Cardiac fibroblast (primary cell): ENCODE measurements around the gene PLEKHG3.

Experiments
- DNase-seq, 2 donors: peaks; one replicate each; pipeline versions ENCODE4 v3.0.0 to v3.0.0-alpha.2; 2010; ENCODE audit warnings: low read depth in 2 of 2
- H3K4me3 ChIP-seq, 2 donors: replicated peaks in 1 of 2; 1 replicate in 1 of 2; 2 replicates in 1 of 2; pipeline ENCODE4 v1.5.1; 2011; ENCODE audit warnings: low read depth in 2 of 2, low read length in 2 of 2, mild to moderate bottlenecking in 2 of 2, moderate library complexity in 1 of 2
- TF ChIP-seq, protein P1 (sequence below): IDR thresholded peaks from one replicate; pipeline ENCODE4 v1.5.1; 2011; ENCODE audit warnings: low read depth, mild to moderate bottlenecking, low read length, inconsistent platforms

The PLEKHG3 gene

DNA sequence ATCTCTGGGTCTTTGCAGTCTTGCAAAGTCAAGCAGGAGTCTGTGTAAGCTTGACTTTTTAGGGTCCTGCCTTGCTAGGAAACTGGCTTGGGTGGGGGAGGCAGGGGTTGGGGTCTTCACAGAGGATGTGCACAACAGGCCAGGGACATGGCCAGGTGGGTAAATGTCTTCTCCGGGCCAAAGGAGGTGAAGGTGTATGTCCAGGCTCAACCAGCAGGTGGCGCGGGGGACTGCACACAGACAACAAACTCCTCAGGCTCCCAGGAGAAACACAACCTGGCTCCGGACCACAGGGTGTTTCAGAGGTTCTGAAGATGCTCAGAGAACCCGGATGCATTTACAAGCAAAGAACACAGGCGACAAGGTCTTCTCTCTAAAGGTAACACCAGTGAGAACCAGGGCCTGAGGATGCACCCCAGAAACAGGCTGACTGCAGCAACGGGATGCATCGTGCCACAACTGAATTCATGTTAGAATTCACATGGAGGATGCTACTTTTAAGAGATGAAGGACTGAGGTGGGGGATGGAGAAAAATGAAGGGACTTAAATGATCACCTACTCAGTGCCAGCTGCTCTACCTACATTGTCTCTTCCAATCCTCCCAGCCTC lies 56.0 kb downstream of the PLEKHG3 start:
- peak; percentile 52 to 61 for DNase-seq
- H3K4me3 ChIP-seq = no peak overlapping the region
- TF ChIP-seq, protein P1, sequence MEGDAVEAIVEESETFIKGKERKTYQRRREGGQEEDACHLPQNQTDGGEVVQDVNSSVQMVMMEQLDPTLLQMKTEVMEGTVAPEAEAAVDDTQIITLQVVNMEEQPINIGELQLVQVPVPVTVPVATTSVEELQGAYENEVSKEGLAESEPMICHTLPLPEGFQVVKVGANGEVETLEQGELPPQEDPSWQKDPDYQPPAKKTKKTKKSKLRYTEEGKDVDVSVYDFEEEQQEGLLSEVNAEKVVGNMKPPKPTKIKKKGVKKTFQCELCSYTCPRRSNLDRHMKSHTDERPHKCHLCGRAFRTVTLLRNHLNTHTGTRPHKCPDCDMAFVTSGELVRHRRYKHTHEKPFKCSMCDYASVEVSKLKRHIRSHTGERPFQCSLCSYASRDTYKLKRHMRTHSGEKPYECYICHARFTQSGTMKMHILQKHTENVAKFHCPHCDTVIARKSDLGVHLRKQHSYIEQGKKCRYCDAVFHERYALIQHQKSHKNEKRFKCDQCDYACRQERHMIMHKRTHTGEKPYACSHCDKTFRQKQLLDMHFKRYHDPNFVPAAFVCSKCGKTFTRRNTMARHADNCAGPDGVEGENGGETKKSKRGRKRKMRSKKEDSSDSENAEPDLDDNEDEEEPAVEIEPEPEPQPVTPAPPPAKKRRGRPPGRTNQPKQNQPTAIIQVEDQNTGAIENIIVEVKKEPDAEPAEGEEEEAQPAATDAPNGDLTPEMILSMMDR = peak; percentile 76

DNA sequence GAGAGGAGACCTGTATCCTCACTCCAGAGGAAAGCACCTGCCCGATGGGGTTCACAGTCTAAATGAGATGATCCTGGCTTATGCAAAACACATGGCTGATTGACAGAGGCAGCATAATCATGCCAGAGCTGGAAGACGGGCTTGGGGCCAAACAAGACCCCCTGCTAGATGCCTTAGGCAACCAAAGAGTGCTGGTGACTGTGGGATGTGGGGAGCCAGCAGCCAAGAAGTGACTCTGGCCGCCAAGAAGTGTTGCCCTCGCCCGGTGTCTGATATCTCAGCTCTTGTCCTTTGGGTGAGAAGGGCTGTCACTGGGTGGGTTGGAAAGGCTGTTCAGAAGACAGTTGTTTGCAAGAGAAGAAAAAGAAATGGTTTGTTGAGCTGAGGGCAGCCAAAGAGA lies 56.7 kb downstream of the PLEKHG3 start:
- TF ChIP-seq, protein P1 = no peak

DNA sequence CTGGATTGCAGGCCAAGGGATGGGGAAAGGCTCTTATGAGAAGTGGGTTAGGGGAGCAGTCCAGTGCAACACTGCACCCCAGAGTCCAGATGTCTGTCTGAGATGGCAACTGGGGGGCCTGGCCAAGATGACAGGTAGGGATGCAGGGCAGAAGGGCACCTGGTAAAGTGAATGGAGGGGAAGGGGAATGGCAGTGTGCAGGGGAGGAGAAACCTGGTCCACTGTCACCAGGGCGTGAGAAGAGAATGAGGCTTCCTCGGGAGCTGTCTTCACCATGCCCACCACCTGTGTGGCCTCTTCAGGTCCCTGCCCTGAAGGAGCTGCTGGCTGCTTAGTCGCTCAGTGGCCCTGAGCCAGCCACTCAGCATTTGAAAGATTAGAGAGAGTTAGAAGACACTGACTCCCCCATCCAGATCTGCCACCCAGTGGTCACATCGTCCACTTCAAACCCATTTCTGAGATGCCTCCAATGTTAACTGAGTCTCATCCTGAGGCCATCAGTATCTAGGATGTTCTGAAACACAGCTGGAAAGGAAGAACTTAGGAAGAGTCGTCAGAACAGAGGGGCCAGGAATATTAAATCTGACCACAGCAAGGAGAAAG lies 57.3 kb downstream of the PLEKHG3 start:
- TF ChIP-seq, protein P1 = no peak
- peak overlapping the region in 1 of 2 donors; percentile 4 for H3K4me3 ChIP-seq
- no peak for DNase-seq

More for the DNA sequence above, 56.7 kb downstream of the PLEKHG3 start:
- no peak for DNase-seq
- H3K4me3 ChIP-seq = no peak overlapping the region

DNA sequence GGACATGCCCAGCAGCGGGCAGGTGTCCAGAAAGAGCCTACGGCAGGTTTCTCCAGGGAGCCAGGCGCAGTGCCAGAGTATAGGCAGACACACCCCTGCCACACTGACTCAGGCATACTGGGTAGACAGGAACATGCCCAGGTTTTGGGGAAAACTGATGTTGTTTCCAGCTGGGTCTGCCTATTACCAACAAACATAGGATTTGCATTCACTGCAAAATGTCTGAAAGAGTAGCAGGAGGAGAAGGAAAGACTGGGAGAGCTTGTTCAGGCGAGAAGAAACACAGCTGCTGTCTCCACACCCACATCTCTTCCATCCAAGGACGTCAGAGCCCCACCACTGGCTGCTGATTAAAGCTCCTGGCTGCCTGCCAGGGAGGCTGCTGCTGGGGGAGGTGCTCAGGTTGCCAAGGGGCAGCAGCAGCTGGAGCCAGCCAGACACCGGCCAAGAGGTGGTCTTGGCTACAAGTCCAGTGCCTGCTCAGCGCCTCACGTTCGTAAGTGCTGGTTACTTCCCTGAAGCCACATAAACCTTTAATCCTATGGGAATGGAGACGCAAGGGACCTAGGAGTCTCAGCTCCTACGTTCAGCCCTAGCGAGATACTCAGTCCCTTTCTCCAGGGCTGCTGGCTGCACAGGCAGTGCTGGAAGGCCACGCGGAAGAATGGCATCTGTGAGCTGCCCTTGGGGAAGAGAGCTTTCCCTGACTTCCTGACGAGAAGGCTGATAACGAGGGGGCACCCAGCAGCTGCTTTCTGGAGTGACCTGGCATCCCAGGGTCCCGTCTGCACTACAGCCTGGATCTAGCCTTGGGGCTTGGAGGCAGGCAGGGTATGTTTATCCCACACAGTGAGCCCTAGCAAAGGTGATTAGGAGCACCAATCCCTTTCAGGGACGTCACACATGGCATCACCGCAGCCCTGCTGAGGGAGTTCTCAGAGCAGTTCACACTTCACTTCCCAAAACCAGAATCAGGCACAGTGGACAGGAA lies 58.1 kb downstream of the PLEKHG3 start:
- peak overlapping the region in 1 of 2 donors; percentile 4 for H3K4me3 ChIP-seq
- peak; percentile 87 to 98 for DNase-seq
- TF ChIP-seq, protein P1 = no peak

DNA sequence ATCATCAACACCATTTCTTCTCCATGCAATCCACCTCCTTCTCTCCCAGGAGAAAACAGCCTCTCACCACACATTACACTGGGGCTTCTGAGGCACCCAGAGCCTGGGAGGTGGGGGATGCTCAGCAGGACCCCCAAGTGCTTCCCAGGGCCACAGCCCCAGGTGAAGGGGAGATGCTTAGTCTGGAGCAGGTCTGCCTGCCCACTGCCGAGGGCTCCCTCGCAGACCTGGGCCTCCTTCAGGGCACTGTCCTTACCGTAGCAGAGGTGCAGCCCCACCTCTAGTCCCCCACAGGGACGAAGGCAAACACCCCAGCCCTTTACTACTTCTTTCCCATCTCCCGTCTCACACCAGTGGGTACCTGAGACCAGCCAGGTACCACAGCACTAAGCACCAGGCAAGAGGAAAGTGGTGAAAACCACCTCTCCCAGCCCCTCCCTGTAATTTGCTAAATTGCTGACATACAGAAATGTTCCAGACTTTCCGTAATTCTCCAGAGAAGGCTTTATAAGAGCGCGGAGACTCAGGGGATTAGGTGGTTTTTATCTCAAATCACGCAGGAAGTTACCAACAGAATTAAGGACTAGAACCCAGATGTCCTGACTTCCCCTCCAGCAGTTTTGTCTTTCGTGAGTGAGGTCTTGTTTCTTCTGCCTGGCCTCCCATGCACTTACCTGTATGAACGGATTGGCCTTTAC lies 59.0 kb downstream of the PLEKHG3 start:
- TF ChIP-seq, protein P1 = no peak
- H3K4me3 ChIP-seq = no peak overlapping the region
- DNase-seq = no peak
